22Rv1 (cell line): ENCODE results near the gene ITPR2.

Source experiments
- H3K27ac ChIP-seq: fragments of 450-650 bp; 2 replicates; pipeline ENCODE4 v1.5.1; 2017
- CTCF ChIP-seq: fragments of 450-650 bp; IDR thresholded peaks from 2 replicates; pipeline ENCODE4 v1.5.1; 2017; ENCODE audit warnings: mild to moderate bottlenecking
- ZFX ChIP-seq: fragments of 450-650 bp; IDR thresholded peaks from 2 replicates; pipeline ENCODE4 v1.6.1; 2017; ENCODE audit warnings: antibody characterized with exemption, borderline replicate concordance

The ITPR2 gene

GRCh38 chr12:26338586-26339572, 494.1 kb downstream of the ITPR2 start:
- no peak for TF ChIP-seq CTCF
- no peak for TF ChIP-seq ZFX
- no peak overlapping the region for H3K27ac ChIP-seq

- no peak overlapping the region for H3K27ac ChIP-seq
- TF ChIP-seq ZFX (no peak), CTCF (no peak)
Observed at GRCh38 chr12:26335651-26336050, 497.3 kb downstream of the ITPR2 start.

- TF ChIP-seq CTCF (no peak), ZFX (no peak)
- no peak overlapping the region for H3K27ac ChIP-seq
Observed at GRCh38 chr12:26334621-26335124, 498.3 kb downstream of the ITPR2 start.

GRCh38 chr12:26331960-26332359, 501.0 kb downstream of the ITPR2 start:
- no peak for TF ChIP-seq CTCF
- TF ChIP-seq ZFX: no peak
- no peak overlapping the region for H3K27ac ChIP-seq

- no peak for TF ChIP-seq ZFX
- no peak for TF ChIP-seq CTCF
- H3K27ac ChIP-seq: no peak overlapping the region
Observed at GRCh38 chr12:26331136-26331535, 501.9 kb downstream of the ITPR2 start.

GRCh38 chr12:26327975-26328644, 504.9 kb downstream of the ITPR2 start:
- H3K27ac ChIP-seq: no peak overlapping the region
- TF ChIP-seq ZFX (no peak), CTCF (no peak)

GRCh38 chr12:26323673-26324072, 509.3 kb downstream of the ITPR2 start:
- TF ChIP-seq ZFX (no peak), CTCF (no peak)
- no peak overlapping the region for H3K27ac ChIP-seq
